HCT116 (cell line): ENCODE measurements around the gene CSK. TPM values are rescaled to one million over a fixed set of nuclear protein-coding genes. Genes with fewer than 3 reads are reported as not detected.

Experiments used
- ATAC-seq: fragments of 200-7000 bp; cut with Tn5 transposase; 2 replicates; pipeline ENCODE4 v1.9.1; 2020; ENCODE audit warnings: mild to moderate bottlenecking, moderate library complexity
- BruUV-seq: library from RNA; stranded (reverse); fragments of 400-500 nt; replicated peaks from 2 replicates; lab custom pipeline; 2021; lab: Mats Ljungman, UMichigan
- CTCF ChIA-PET: fragments of 300-600 bp; sonication (Branson Sonifier 250); formaldehyde crosslinking; loops from one replicate; lab custom pipeline; 2021; ENCODE audit warnings: antibody characterized with exemption; lab: Charles Lee
- POLR2A ChIA-PET: fragments of 300-600, 350-600 bp; sonication (Branson Sonifier 250); formaldehyde crosslinking; loops from one replicate; lab custom pipeline; 2021; ENCODE audit warnings: antibody characterized with exemption; lab: Charles Lee
- RAD21 ChIA-PET, 2 experiments: fragments of 300-600 bp; sonication (Branson Sonifier 250); formaldehyde crosslinking; loops; one replicate each; lab custom pipeline; 2023; ENCODE audit warnings: low total read pairs in 2 of 2; ENCODE audit not compliant: uncharacterized antibody in 2 of 2, unreplicated experiment in 2 of 2, low non-redundant PET in 1 of 2; lab: Charles Lee
- DNase-seq: peaks from one replicate; pipeline ENCODE4 v3.0.0-alpha.2; 2010; ENCODE audit warnings: low read depth, low spot score
- H2AFZ ChIP-seq: fragments of 200-600 bp; shearing (Covaris generic), sonication (generic); 2 replicates; pipeline ENCODE4 v1.6.1; 2017; ENCODE audit warnings: low read depth, mixed run types, mixed read lengths, antibody characterized with exemption, low read length; ENCODE audit not compliant: poor library complexity, severe bottlenecking
- H3K27ac ChIP-seq: 2 replicates; pipeline ENCODE4 v1.5.1; 2012; ENCODE audit warnings: low read depth, low read length
- H3K27me3 ChIP-seq: fragments of 200-600 bp; sonication (generic); 2 replicates; pipeline ENCODE4 v1.6.1; 2016; ENCODE audit warnings: mixed run types, low read length, mixed read lengths; ENCODE audit not compliant: insufficient read depth
- H3K36me3 ChIP-seq, 2 experiments: fragments of 200-500 bp in 1 of 2; fragments of 200-600 bp in 1 of 2; sonication (Bioruptor generic) in 1 of 2; sonication (generic) in 1 of 2; 2 replicates each; pipeline versions ENCODE4 v1.5.1 to v1.6.1; 2014 to 2016; ENCODE audit warnings: low read length in 2 of 2, inconsistent platforms in 1 of 2, mixed read lengths in 1 of 2, mixed run types in 1 of 2; ENCODE audit not compliant: insufficient read depth in 2 of 2, control insufficient read depth in 1 of 2
- H3K4me1 ChIP-seq, 2 experiments: fragments of 200-600 bp in 1 of 2; sonication (generic) in 1 of 2; 2 replicates each; pipeline versions ENCODE4 v1.5.1 to v1.6.1; 2012 to 2017; ENCODE audit warnings: low read length in 2 of 2, inconsistent platforms in 1 of 2, mild to moderate bottlenecking in 1 of 2, mixed read lengths in 1 of 2, mixed run types in 1 of 2, moderate library complexity in 1 of 2; ENCODE audit not compliant: insufficient read depth in 2 of 2, control insufficient read depth in 1 of 2
- H3K4me2 ChIP-seq: fragments of 200-600 bp; sonication (generic); 2 replicates; pipeline ENCODE4 v1.6.1; 2017; ENCODE audit warnings: mixed run types, low read length, mixed read lengths
- H3K4me3 ChIP-seq, 2 experiments: fragments of 200-600 bp in 1 of 2; sonication (generic) in 1 of 2; replicated peaks in 1 of 2; 2 replicates each; pipeline ENCODE4 v1.5.1; 2011 to 2016; ENCODE audit warnings: low read length in 2 of 2, control low read depth in 1 of 2, low read depth in 1 of 2, mild to moderate bottlenecking in 1 of 2, mixed read lengths in 1 of 2, mixed run types in 1 of 2
- H3K79me2 ChIP-seq: fragments of 200-600 bp; sonication (generic); 2 replicates; pipeline ENCODE4 v1.6.1; 2017; ENCODE audit warnings: mild to moderate bottlenecking, mixed run types, low read length, moderate library complexity, mixed read lengths; ENCODE audit not compliant: insufficient read depth
- H3K9ac ChIP-seq: fragments of 200-600 bp; sonication (generic); 2 replicates; pipeline ENCODE4 v1.6.1; 2016; ENCODE audit warnings: low read length, mixed read lengths
- H3K9me2 ChIP-seq: fragments of 200-600 bp; sonication (generic), shearing (Covaris generic); 2 replicates; pipeline ENCODE4 v1.6.1; 2017; ENCODE audit warnings: mixed run types, mild to moderate bottlenecking, moderate library complexity; ENCODE audit not compliant: insufficient read depth
- H3K9me3 ChIP-seq, 2 experiments: fragments of 200-500 bp in 1 of 2; fragments of 200-600 bp in 1 of 2; sonication (Bioruptor generic) in 1 of 2; sonication (generic) in 1 of 2; 2 replicates each; pipeline ENCODE4 v1.6.1; 2014 to 2017; ENCODE audit warnings: low read length in 2 of 2, mixed read lengths in 2 of 2, inconsistent platforms in 1 of 2, low read depth in 1 of 2, mild to moderate bottlenecking in 1 of 2, mixed run types in 1 of 2, moderate library complexity in 1 of 2; ENCODE audit not compliant: control insufficient read depth in 1 of 2, insufficient read depth in 1 of 2
- H4K20me1 ChIP-seq: fragments of 200-600 bp; sonication (generic), shearing (Covaris generic); 2 replicates; pipeline ENCODE4 v1.6.1; 2017; ENCODE audit warnings: mixed run types, mild to moderate bottlenecking, moderate library complexity; ENCODE audit not compliant: insufficient read depth
- RAD21 ChIP-seq: IDR thresholded peaks from 2 replicates; pipeline ENCODE4 v1.6.1; 2012; ENCODE audit warnings: low read depth, mild to moderate bottlenecking
- SIN3A ChIP-seq: IDR thresholded peaks from 2 replicates; pipeline ENCODE4 v1.6.1; 2012; ENCODE audit warnings: low read depth
- TCF7L2 ChIP-seq: IDR thresholded peaks from 2 replicates; pipeline ENCODE4 v1.7.0; 2011; ENCODE audit warnings: borderline replicate concordance, inconsistent platforms; ENCODE audit not compliant: insufficient read depth, insufficient read length; ENCODE audit errors: extremely low read depth
- ZFX ChIP-seq: fragments of 450-650 bp; IDR thresholded peaks from 2 replicates; pipeline ENCODE4 v1.6.1; 2017
- intact Hi-C: fragments of 100-400 bp; cut with micrococcal nuclease; formaldehyde crosslinking; loops from 2 replicates; pipeline ENCODE4 v1.10.0; 2022
- total RNA-seq: library from RNA; stranded (reverse); gene quantifications from one replicate; pipeline ENCODE4 v1.2.1, GENCODE V29; 2021; ENCODE audit not compliant: unreplicated experiment
- TF ChIP-seq, protein P1 (sequence below): IDR thresholded peaks from 2 replicates; pipeline ENCODE4 v1.6.1; 2012; ENCODE audit warnings: low read depth

CSK gene
- total RNA-seq, 1 experiment from 2014 or later: 72.2 TPM

GRCh38 chr15:74784426-74785193, 2.7 kb downstream of the CSK start:
- H3K9ac ChIP-seq: no peak overlapping the region
- intact Hi-C loops: loop anchor here (10.0 kb wide), 1 partner anchor 420 kb away; the partner anchor contains the start of gene C15orf39
- peaks cover 25 to 49% of the 10 kb centered on the region in 2 experiments for H3K4me1 ChIP-seq

More at GRCh38 chr15:74784426-74785193, 2.7 kb downstream of the CSK start:
- no peak overlapping the region for H3K4me2 ChIP-seq
- BruUV-seq: no TSS peak
- ATAC-seq (no peak), DNase-seq (no peak)
- H3K9me3 ChIP-seq: no peaks in the 10 kb centered on the region
- no peak overlapping the region for H2AFZ ChIP-seq
- no peaks in the 10 kb centered on the region for H3K27me3 ChIP-seq
- POLR2A ChIA-PET: no interaction called here
- peaks cover 3% of the 10 kb centered on the region; the same call in 1 of the 2 replicates for H4K20me1 ChIP-seq
- RAD21 ChIA-PET: interaction anchor here in 1 of 2 experiments (1.3 kb wide), 1 partner anchor 117 kb away, joined by 3 read pairs; no protein-coding TSS in a partner anchor
- peaks cover 69% of the 10 kb centered on the region for H3K79me2 ChIP-seq
- no peaks in the 10 kb centered on the region for H3K9me2 ChIP-seq
- TF ChIP-seq, protein P1, sequence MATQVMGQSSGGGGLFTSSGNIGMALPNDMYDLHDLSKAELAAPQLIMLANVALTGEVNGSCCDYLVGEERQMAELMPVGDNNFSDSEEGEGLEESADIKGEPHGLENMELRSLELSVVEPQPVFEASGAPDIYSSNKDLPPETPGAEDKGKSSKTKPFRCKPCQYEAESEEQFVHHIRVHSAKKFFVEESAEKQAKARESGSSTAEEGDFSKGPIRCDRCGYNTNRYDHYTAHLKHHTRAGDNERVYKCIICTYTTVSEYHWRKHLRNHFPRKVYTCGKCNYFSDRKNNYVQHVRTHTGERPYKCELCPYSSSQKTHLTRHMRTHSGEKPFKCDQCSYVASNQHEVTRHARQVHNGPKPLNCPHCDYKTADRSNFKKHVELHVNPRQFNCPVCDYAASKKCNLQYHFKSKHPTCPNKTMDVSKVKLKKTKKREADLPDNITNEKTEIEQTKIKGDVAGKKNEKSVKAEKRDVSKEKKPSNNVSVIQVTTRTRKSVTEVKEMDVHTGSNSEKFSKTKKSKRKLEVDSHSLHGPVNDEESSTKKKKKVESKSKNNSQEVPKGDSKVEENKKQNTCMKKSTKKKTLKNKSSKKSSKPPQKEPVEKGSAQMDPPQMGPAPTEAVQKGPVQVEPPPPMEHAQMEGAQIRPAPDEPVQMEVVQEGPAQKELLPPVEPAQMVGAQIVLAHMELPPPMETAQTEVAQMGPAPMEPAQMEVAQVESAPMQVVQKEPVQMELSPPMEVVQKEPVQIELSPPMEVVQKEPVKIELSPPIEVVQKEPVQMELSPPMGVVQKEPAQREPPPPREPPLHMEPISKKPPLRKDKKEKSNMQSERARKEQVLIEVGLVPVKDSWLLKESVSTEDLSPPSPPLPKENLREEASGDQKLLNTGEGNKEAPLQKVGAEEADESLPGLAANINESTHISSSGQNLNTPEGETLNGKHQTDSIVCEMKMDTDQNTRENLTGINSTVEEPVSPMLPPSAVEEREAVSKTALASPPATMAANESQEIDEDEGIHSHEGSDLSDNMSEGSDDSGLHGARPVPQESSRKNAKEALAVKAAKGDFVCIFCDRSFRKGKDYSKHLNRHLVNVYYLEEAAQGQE: no peak
- no peak for TF ChIP-seq RAD21
- no peak for TF ChIP-seq TCF7L2
- no peak for TF ChIP-seq SIN3A
- TF ChIP-seq ZFX: no peak
- H3K36me3 ChIP-seq: peaks cover 0 to 5% of the 10 kb centered on the region in 2 experiments; a peak in 2 of 4 replicates
- no peak overlapping the region for H3K27ac ChIP-seq
- no peak overlapping the region for H3K4me3 ChIP-seq
- CTCF ChIA-PET: interaction anchor here (0.9 to 1.4 kb wide), 2 partner anchors 26 to 58 kb away, joined by 3 to 4 read pairs; no protein-coding TSS in a partner anchor
